VCaP (cell line): Measurements from ENCODE around the gene RCSD1.

Experiments used
- H3K27ac ChIP-seq: fragments of 450-650 bp; 2 replicates; pipeline ENCODE4 v1.5.1; 2017
- TF ChIP-seq, protein P1 (sequence below): fragments of 450-650 bp; conservative IDR thresholded peaks from 2 replicates; pipeline ENCODE4 v1.5.1; 2017; ENCODE audit warnings: mild to moderate bottlenecking, moderate library complexity

The RCSD1 gene

DNA sequence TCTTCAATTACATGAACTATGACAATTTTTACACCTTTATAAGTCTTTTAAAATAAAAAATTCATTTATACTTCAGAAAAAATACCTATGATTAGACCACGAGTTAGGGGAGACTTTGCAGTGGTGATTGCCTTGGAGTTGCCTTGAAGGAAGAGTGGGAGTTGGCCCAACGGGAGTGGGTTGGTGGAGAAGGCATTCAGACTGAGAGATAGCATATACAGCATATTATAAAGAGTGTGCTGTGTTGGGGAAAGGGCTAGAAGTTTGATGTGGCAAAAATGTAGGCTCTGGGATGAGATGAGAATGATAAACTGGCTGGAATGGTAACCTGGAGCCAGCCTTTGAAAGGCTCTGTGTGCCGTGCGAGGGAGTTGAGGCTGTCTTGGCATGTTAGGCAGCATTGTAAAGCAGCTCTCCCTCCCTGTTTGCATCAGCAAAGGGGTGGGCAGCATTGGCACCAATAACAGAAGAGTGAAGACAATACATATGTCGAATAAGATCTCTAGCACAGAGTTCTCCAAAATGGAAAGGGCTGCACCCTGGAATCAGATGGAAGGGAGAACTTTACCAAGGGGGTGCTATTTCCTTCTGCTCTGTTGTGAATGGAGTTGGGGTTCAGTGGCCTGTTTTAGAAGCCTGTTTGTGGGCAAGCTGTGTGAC is 116.1 kb downstream of the RCSD1 start:
- no peak overlapping the region for H3K27ac ChIP-seq
- TF ChIP-seq, protein P1, sequence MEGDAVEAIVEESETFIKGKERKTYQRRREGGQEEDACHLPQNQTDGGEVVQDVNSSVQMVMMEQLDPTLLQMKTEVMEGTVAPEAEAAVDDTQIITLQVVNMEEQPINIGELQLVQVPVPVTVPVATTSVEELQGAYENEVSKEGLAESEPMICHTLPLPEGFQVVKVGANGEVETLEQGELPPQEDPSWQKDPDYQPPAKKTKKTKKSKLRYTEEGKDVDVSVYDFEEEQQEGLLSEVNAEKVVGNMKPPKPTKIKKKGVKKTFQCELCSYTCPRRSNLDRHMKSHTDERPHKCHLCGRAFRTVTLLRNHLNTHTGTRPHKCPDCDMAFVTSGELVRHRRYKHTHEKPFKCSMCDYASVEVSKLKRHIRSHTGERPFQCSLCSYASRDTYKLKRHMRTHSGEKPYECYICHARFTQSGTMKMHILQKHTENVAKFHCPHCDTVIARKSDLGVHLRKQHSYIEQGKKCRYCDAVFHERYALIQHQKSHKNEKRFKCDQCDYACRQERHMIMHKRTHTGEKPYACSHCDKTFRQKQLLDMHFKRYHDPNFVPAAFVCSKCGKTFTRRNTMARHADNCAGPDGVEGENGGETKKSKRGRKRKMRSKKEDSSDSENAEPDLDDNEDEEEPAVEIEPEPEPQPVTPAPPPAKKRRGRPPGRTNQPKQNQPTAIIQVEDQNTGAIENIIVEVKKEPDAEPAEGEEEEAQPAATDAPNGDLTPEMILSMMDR, result no peak

DNA sequence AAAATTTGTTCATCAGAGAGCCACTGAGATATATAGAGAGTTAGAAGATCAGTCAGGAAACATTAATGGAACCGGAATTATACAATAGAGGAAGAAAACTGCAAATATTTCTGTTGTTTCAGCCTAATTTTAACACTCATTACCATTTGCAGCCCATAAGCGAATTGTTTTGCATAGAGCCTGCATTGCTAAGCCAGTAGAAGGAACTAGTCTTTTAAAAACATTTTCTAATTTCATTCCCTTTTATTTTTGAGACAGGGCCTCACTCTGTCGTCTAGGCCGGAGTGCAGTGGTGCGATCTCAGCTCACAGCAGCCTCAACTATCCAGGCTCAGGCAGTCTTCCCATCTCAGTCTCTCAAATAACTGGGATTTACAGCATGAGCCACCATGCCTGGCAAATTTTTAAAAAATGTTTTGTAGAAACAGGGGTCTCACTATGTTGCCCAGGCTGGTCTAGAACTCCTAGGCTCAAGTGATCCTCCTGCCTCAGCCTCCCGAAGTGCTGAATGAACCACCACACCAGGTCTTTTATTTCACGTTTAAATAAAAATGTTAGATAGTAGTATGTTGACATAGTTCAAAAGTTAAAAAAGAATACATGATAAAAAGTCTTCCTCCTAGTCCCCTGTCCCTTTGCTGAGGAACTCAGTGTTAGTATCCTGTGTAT is 117.1 kb downstream of the RCSD1 start:
- H3K27ac ChIP-seq, result no peak overlapping the region
- TF ChIP-seq, protein P1, result no peak

- no peak overlapping the region for H3K27ac ChIP-seq
- TF ChIP-seq, protein P1, result no peak
Measured at GRCh38 chr1:167747988-167748387, 118.0 kb downstream of the RCSD1 start.

DNA sequence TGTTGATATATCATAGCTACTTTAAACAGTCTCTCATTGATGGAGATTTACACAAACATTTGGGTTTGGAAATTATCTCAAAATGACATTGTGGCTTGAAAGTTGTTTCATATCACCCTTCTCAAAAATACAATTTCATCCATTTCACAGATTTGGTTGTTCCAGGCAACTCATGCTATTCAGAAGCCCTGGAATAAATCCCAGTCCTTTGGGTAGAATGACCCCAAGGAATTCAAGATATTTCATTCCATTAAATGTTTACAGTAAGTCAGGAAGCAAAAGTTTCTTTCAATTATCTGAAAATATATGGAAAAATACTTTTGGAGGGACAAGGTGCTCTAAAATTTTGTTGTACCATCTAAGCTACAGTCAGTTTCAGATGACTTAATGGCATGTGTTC is 118.9 kb downstream of the RCSD1 start:
- H3K27ac ChIP-seq, result no peak overlapping the region
- TF ChIP-seq, protein P1, result no peak

DNA sequence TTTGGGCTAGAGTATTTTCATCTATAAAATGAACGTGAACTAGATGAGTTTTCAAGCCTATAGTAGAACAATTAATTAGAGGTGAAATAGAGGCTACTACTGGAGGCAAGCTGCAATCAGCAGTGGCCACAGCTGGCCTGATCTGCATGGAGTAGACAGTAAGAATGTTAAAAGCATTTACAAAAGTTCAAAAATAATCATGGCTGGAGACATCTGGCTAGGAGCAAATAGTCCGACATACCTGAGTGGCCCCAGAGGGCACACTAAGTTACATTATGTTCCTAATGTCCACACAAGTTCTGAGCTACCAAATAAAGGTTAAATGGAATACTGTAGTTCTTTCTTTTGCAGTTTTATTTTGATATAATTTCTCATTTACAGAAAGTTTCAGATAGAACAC is 119.7 kb downstream of the RCSD1 start:
- no peak overlapping the region for H3K27ac ChIP-seq
- TF ChIP-seq, protein P1, result no peak

- H3K27ac ChIP-seq, result no peak overlapping the region
- TF ChIP-seq, protein P1, result no peak
Measured at GRCh38 chr1:167750641-167751040, 120.6 kb downstream of the RCSD1 start.

GRCh38 chr1:167751676-167752075 is 121.6 kb downstream of the RCSD1 start:
- no peak overlapping the region for H3K27ac ChIP-seq
- TF ChIP-seq, protein P1, result no peak
